Dendritic cell treated with granulocyte-macrophage colony-stimulating factor and Interleukin-4, amounts not matched to agents 40 ng/mL and 50 ng/mL, for 4 days (primary cell): Measurements from ENCODE around the gene CNIH4.
A peak's percentile ranks its signal among the peaks of the same experiment; 100 is the strongest.

Source experiments
- H3K27ac Mint-ChIP-seq: one replicate; pipeline ENCODE4 v1.8.0; 2022; ENCODE audit warnings: mild to moderate bottlenecking, mixed read lengths
- H3K27me3 Mint-ChIP-seq: one replicate; pipeline ENCODE4 v1.8.0; 2022; ENCODE audit warnings: mild to moderate bottlenecking, mixed read lengths
- H3K36me3 Mint-ChIP-seq: one replicate; pipeline ENCODE4 v1.8.0; 2022; ENCODE audit warnings: low read depth, mixed read lengths
- H3K4me1 Mint-ChIP-seq: one replicate; pipeline ENCODE4 v1.8.0; 2022; ENCODE audit warnings: low read depth, mixed read lengths
- H3K4me3 Mint-ChIP-seq: one replicate; pipeline ENCODE4 v1.8.0; 2022; ENCODE audit warnings: mild to moderate bottlenecking, moderate library complexity, mixed read lengths
- H3K9me3 Mint-ChIP-seq: one replicate; pipeline ENCODE4 v1.8.0; 2022; ENCODE audit warnings: mixed read lengths
- intact Hi-C: fragments of 100-400 bp; cut with micrococcal nuclease; formaldehyde crosslinking; loops from one replicate; pipeline ENCODE4 v1.15.0; 2022

The CNIH4 gene

DNA sequence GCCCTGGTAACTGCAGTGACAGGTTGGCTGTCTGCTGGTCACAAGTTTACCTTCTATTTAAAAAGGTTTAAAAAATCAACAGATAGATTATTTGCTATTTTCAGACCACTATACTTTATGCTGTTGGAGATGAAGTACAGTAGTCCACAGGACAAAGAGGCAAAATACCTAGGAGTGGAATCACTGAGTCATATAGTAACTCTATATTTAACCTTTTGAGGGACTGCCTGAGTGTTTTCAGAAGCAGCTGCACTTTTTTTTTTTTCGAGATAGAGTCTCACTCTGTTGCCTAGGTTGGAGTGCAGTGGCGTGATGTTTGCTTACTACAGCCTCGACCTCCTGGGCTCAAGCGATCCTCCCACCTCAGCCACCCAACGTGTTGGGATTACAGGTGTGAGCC is 11.7 kb downstream of the CNIH4 start:
- H3K36me3 Mint-ChIP-seq, result peaks cover 91% of the 10 kb centered on the region
- H3K27ac Mint-ChIP-seq, result no peak overlapping the region
- H3K4me1 Mint-ChIP-seq, result peaks cover 6% of the 10 kb centered on the region
- no peaks in the 10 kb centered on the region for H3K27me3 Mint-ChIP-seq
- H3K9me3 Mint-ChIP-seq, result no peaks in the 10 kb centered on the region
- intact Hi-C loops, result no loop called here
- no peak overlapping the region for H3K4me3 Mint-ChIP-seq

DNA sequence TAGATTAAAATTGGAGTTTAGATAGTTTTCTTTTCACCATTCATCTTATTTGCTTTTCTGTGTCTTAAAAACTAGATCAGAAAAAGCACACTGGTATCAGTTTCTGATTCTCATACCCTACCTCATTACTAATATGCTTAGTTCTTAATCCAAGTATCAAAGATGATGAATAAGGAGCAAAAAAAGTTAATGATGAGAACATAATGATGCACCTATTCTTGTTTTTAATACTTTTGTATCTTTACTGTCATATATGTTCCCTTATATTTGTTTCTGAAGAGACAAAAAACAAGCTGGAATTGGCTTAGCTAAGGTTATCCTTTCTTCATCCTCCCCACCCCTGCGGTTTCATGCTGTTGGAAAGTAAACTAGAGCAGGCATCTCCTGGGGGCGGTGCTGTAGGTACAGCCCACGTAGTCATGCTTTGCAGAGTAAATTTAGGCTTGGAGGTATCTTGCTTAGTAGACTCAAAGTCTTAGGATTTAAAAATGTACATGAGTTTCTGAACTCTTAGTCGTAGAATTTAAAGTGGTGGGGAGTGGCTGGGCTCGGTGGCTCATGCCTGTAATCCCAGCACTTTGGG is 16.4 kb downstream of the CNIH4 start:
- Mint-ChIP-seq H3K36me3 (peaks cover 100% of the 10 kb centered on the region), H3K4me3 (no peak overlapping the region), H3K4me1 (peaks cover 22% of the 10 kb centered on the region), H3K9me3 (no peaks in the 10 kb centered on the region), H3K27me3 (no peaks in the 10 kb centered on the region), H3K27ac (no peak overlapping the region)
- intact Hi-C loops, result loop anchor here (10.0 kb wide), 1 partner anchor 88 kb away; no protein-coding TSS in a partner anchor

GRCh38 chr1:224375059-224375458 is 18.4 kb downstream of the CNIH4 start:
- H3K36me3 Mint-ChIP-seq, result peaks cover 81% of the 10 kb centered on the region
- no peak overlapping the region for H3K27ac Mint-ChIP-seq
- no peaks in the 10 kb centered on the region for H3K9me3 Mint-ChIP-seq
- H3K27me3 Mint-ChIP-seq, result no peaks in the 10 kb centered on the region
- intact Hi-C loops, result loop anchor here (10.0 kb wide), 1 partner anchor 90 kb away; no protein-coding TSS in a partner anchor
- no peak overlapping the region for H3K4me3 Mint-ChIP-seq
- peaks cover 36% of the 10 kb centered on the region for H3K4me1 Mint-ChIP-seq

GRCh38 chr1:224377676-224378006 is 21.0 kb downstream of the CNIH4 start:
- intact Hi-C loops, result loop anchor here (10.0 kb wide), 1 partner anchor 93 kb away; no protein-coding TSS in a partner anchor
- no peak overlapping the region for H3K4me3 Mint-ChIP-seq
- no peaks in the 10 kb centered on the region for H3K27me3 Mint-ChIP-seq
- H3K9me3 Mint-ChIP-seq, result no peaks in the 10 kb centered on the region
- H3K4me1 Mint-ChIP-seq, result peaks cover 49% of the 10 kb centered on the region
- no peak overlapping the region for H3K27ac Mint-ChIP-seq
- H3K36me3 Mint-ChIP-seq, result peaks cover 63% of the 10 kb centered on the region

DNA sequence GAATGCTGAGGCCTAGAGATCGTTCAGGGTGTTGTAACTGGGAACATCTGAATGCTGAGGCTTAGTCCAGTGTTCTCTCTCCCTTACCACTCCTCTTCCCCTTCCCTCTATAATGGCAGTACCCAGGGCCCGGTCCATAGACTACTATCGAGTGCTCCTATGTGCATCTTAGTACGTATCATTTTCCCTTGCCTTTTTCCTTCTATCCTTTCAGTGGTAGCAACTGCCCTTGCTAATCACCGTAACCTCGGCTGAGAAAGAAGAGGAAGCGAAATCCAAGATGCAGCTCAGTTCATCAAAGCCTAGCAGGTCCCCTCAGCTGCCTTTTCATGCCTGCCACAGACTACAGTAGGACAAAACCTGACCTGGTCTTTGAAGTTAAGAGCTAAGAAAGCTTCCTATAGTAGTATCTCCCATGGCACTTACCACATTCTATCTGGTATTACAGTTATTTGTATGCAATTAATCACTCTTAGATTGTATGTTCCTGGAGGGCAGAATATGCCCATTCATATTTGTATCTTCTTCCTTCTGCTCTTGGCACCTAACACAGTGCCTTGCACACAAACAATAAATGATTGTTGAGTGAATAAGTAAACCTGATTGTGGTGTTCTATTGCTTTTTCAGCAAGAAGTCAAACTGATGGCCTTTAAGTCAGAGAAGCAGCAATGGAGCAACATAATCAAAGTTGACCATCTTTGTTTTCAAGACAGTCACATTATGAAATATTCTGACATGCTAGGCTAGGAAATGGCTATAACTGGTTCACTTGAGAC is 22.4 kb downstream of the CNIH4 start:
- intact Hi-C loops, result loop anchor here (10.0 kb wide), 1 partner anchor 94 kb away; no protein-coding TSS in a partner anchor
- Mint-ChIP-seq H3K4me3 (no peak overlapping the region), H3K9me3 (no peaks in the 10 kb centered on the region), H3K36me3 (peaks cover 56% of the 10 kb centered on the region), H3K27me3 (no peaks in the 10 kb centered on the region), H3K4me1 (peaks cover 54% of the 10 kb centered on the region), H3K27ac (peak overlapping the region; percentile 18)

- Mint-ChIP-seq H3K27me3 (no peaks in the 10 kb centered on the region), H3K36me3 (peaks cover 56% of the 10 kb centered on the region), H3K9me3 (no peaks in the 10 kb centered on the region), H3K4me3 (peak overlapping the region; percentile 13), H3K4me1 (peaks cover 57% of the 10 kb centered on the region), H3K27ac (no peak overlapping the region)
- intact Hi-C loops, result loop anchor here (10.0 kb wide), 1 partner anchor 605 kb away; no protein-coding TSS in a partner anchor
These were observed 23.3 kb downstream of the CNIH4 start for GRCh38 chr1:224380003-224380402.

- no peaks in the 10 kb centered on the region for H3K9me3 Mint-ChIP-seq
- intact Hi-C loops, result loop anchor here (10.0 kb wide), 1 partner anchor 607 kb away; no protein-coding TSS in a partner anchor
- peaks cover 56% of the 10 kb centered on the region for H3K36me3 Mint-ChIP-seq
- no peaks in the 10 kb centered on the region for H3K27me3 Mint-ChIP-seq
- no peak overlapping the region for H3K27ac Mint-ChIP-seq
- H3K4me3 Mint-ChIP-seq, result no peak overlapping the region
- H3K4me1 Mint-ChIP-seq, result peaks cover 47% of the 10 kb centered on the region
These were observed 25.3 kb downstream of the CNIH4 start for GRCh38 chr1:224381880-224382548.

DNA sequence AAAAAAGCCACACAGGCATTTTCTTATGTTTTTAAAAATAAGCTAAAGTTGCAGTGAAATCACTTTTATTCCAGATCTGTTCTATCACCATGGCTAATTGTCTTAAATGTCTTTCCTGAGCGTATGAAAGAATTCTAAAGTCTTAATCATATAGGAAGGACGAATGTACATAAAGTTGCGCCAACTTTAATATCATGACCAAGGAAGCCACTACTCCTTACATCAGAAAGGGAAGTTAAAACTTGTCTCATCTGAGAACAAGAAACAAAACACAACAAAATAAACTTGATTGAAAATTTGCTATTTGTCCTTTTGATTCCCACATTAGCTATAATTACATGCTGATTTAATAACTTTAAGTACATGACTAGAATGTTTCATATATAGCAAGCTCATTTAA is 26.5 kb downstream of the CNIH4 start:
- peak overlapping the region; percentile 63 for H3K27ac Mint-ChIP-seq
- no peak overlapping the region for H3K4me3 Mint-ChIP-seq
- intact Hi-C loops, result loop anchor here (10.0 kb wide), 1 partner anchor 608 kb away; no protein-coding TSS in a partner anchor
- no peaks in the 10 kb centered on the region for H3K9me3 Mint-ChIP-seq
- peaks cover 43% of the 10 kb centered on the region for H3K4me1 Mint-ChIP-seq
- H3K36me3 Mint-ChIP-seq, result peaks cover 54% of the 10 kb centered on the region
- no peaks in the 10 kb centered on the region for H3K27me3 Mint-ChIP-seq

GRCh38 chr1:224387302-224387912 is 30.7 kb downstream of the CNIH4 start:
- Mint-ChIP-seq H3K27me3 (no peaks in the 10 kb centered on the region), H3K9me3 (no peaks in the 10 kb centered on the region), H3K27ac (no peak overlapping the region), H3K4me1 (peaks cover 16% of the 10 kb centered on the region), H3K36me3 (peaks cover 89% of the 10 kb centered on the region), H3K4me3 (no peak overlapping the region)
- intact Hi-C loops, result loop anchor here (5.0 to 10.0 kb wide), 2 partner anchors 35 to 613 kb away; no protein-coding TSS in a partner anchor

DNA sequence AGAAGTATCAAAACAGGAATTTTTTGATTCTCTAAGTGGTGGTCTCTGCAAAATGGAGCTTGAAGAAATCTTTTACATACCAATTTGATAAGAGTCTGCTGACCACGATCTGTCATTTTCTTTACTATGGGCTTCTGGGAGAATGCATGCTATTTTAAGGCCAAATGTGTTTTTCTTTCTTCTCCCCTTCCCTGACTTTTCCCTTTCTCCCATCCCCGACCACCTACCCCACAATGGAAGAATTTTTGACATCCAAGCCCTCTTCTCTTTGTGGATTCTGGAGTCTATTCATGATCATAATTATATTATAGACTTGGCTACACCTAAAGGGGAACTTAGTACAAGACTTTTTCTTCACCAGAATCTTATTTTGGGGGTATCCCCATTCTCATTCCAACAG is 31.3 kb downstream of the CNIH4 start:
- Mint-ChIP-seq H3K27ac (no peak overlapping the region), H3K4me3 (no peak overlapping the region), H3K9me3 (no peaks in the 10 kb centered on the region), H3K36me3 (peaks cover 92% of the 10 kb centered on the region), H3K4me1 (peaks cover 16% of the 10 kb centered on the region), H3K27me3 (no peaks in the 10 kb centered on the region)
- intact Hi-C loops, result loop anchor here (5.0 to 10.0 kb wide), 2 partner anchors 34 to 613 kb away; no protein-coding TSS in a partner anchor

GRCh38 chr1:224390517-224390916 is 33.8 kb downstream of the CNIH4 start:
- H3K27ac Mint-ChIP-seq, result no peak overlapping the region
- H3K27me3 Mint-ChIP-seq, result no peaks in the 10 kb centered on the region
- H3K9me3 Mint-ChIP-seq, result no peaks in the 10 kb centered on the region
- intact Hi-C loops, result no loop called here
- no peaks in the 10 kb centered on the region for H3K4me1 Mint-ChIP-seq
- H3K36me3 Mint-ChIP-seq, result peaks cover 96% of the 10 kb centered on the region
- no peak overlapping the region for H3K4me3 Mint-ChIP-seq

DNA sequence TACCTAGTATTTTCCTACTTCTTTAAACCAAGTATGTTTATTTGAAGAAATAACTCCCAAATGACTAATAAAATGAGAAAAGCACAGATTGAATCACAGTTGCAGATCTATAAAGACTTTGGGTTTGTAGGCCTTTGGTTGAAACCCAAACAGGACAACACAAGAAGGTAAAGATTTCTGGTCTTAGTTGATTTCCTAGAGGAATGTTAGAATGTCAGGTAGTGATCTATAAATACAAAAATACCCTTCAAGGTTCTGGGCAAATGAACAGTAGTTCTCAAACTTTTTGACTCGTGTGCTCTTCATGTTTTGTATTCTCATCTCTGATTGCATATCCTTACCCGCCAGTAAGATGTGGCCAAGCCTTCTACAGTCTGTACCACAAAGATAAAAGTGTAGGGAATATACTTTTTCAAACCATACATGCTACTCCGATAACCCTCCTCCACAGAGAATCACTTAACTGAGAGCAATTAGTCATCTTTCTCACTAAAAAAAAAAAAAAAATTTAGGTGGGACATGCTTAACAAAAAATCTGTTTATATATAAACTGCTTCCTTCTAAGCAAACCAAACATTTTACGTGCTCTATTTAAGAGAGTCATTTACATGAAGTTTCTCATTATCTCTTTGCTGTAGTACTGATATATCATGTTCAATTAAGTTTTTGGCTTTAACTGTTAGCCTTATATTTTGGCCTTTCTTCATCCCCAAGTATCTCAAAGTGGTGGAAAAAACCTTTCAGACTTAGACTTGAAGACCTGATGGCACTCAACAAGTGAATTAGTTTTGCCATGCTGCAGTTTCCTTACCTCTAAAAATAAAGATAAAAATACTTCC is 36.0 kb downstream of the CNIH4 start:
- Mint-ChIP-seq H3K27ac (no peak overlapping the region), H3K4me3 (no peak overlapping the region), H3K36me3 (peaks cover 99% of the 10 kb centered on the region), H3K4me1 (no peaks in the 10 kb centered on the region), H3K27me3 (no peaks in the 10 kb centered on the region), H3K9me3 (no peaks in the 10 kb centered on the region)
- intact Hi-C loops, result no loop called here

- H3K9me3 Mint-ChIP-seq, result no peaks in the 10 kb centered on the region
- intact Hi-C loops, result no loop called here
- H3K4me3 Mint-ChIP-seq, result no peak overlapping the region
- H3K27me3 Mint-ChIP-seq, result no peaks in the 10 kb centered on the region
- peaks cover 99% of the 10 kb centered on the region for H3K36me3 Mint-ChIP-seq
- no peaks in the 10 kb centered on the region for H3K4me1 Mint-ChIP-seq
- H3K27ac Mint-ChIP-seq, result no peak overlapping the region
These were observed 36.6 kb downstream of the CNIH4 start for GRCh38 chr1:224393294-224393693.
